Esophagus muscularis mucosa (tissue), 3 donors: ENCODE data around the gene PLEKHA6.

ENCODE experiments used
- CTCF ChIP-seq, 3 experiments: fragments of 200-600 bp in 2 of 3; fragments of 450-650 bp in 1 of 3; sonication (generic) in 2 of 3; IDR thresholded peaks; one replicate each; pipeline ENCODE4 v1.5.1; 2017 to 2019; ENCODE audit warnings: antibody characterized with exemption in 3 of 3, mild to moderate bottlenecking in 2 of 3, moderate library complexity in 1 of 3
- POLR2A ChIP-seq: fragments of 450-650 bp; IDR thresholded peaks from one replicate; pipeline ENCODE4 v1.6.1; 2017; ENCODE audit warnings: antibody characterized with exemption, moderate library complexity, mild to moderate bottlenecking, low read depth
- POLR2AphosphoS5 ChIP-seq, 2 donors: sonication (generic); formaldehyde crosslinking; IDR thresholded peaks; one replicate each; pipeline ENCODE4 v1.6.1; 2017; ENCODE audit warnings: antibody characterized with exemption in 2 of 2

DNA sequence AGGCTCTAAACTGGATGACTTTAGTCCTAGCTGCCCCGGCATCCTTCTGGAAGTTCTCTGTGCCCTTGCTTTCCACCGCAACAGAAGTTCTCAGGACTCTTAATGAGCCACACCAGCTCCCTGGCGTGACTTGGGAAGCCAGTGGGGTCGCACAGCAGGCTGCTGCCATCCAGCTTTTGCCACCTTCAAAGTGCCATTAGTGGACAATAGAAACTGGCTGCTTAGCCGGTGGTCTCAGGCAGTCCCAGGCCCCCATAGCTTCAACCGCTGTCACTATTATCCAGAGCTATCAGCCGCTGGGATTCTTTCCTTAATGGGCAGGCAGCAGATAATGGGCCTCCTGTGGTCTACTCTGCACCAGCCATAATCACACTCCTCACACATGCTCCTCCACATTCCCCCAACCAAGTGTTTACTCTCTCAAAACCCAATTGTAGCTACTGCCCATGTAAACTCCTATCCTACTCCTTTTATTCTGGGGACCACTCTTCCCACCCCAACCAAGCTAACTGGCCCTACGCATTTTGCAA lies 37.3 kb downstream of the PLEKHA6 start:
- TF ChIP-seq POLR2AphosphoS5 (IDR thresholded peaks at IDR 0.05) = no peak
- no peak for TF ChIP-seq CTCF (IDR thresholded peaks at IDR 0.05)
- TF ChIP-seq POLR2A = no peak
